MV-4-11 (cell line): Measurements from ENCODE around the gene F11R.
"Not testable (repeated sequence)": the region's sequence is repeated elsewhere in the genome, so short reads cannot be mapped to it uniquely, and the experiment has no call there.

ENCODE experiments used
- DNase-seq: peaks from one replicate; lab custom pipeline; 2025; lab: John Stamatoyannopoulos, UW

Gene F11R

GRCh38 chr1:160971618-160972056 lies 49.3 kb downstream of the F11R start:
- no peak for DNase-seq

GRCh38 chr1:160963521-160963920 lies 57.4 kb downstream of the F11R start:
- DNase-seq = no peak

GRCh38 chr1:160961419-160961818 lies 59.5 kb downstream of the F11R start:
- DNase-seq = no peak

- no peak for DNase-seq
Measured at GRCh38 chr1:160956966-160957365, 64.0 kb downstream of the F11R start.

- DNase-seq = peak; percentile 51
Measured at GRCh38 chr1:160954158-160955104, 66.5 kb downstream of the F11R start, which contains the start of gene ITLN2. ITLN2 (minus strand) TSS chr1:160954809; CDS start chr1:160954741, 68 bp downstream.

- DNase-seq = no peak
Measured at GRCh38 chr1:160953030-160953429, 67.9 kb downstream of the F11R start.

GRCh38 chr1:160952129-160952510 lies 68.8 kb downstream of the F11R start:
- no peak for DNase-seq

GRCh38 chr1:160951443-160952128 lies 69.4 kb downstream of the F11R start:
- DNase-seq = peak; percentile 59

GRCh38 chr1:160950657-160951056 lies 70.3 kb downstream of the F11R start:
- DNase-seq = no peak

- DNase-seq = no peak
Measured at GRCh38 chr1:160949881-160950280, 71.1 kb downstream of the F11R start.

GRCh38 chr1:160949216-160949880 lies 71.6 kb downstream of the F11R start:
- peak; percentile 2 for DNase-seq

- DNase-seq = not testable (repeated sequence)
Measured at GRCh38 chr1:160947174-160947759, 73.7 kb downstream of the F11R start.

GRCh38 chr1:160945881-160946280 lies 75.1 kb downstream of the F11R start:
- not testable (repeated sequence) for DNase-seq
